ENCODE data around the gene EEA1. TPM values are rescaled to one million over a fixed set of nuclear protein-coding genes. Genes with fewer than 3 reads are reported as not detected.

EEA1 gene
- total and polyA plus RNA-seq, 10 of the 15 experiments (the other 5 are each of a cell fraction or from before 2014, with no cell fraction given), result 5.5 to 40.3 (median 13.5) TPM

- TF ChIP-seq ZBTB33 (IDR thresholded peaks at IDR 0.05), result no peak
- TF ChIP-seq RAD51 (IDR thresholded peaks at IDR 0.05), result no peak
- no peak for TF ChIP-seq RELB (IDR thresholded peaks at IDR 0.05; ENCODE audit: low read depth)
These were observed 62.7 kb downstream of the EEA1 start (continued) for GRCh38 chr12:92866418-92866817.

- WGBS (ENCODE audit: insufficient coverage, insufficient replicate concordance, low lambda C conversion rate, missing lambda C conversion rate), result 50% methylated on average over 1 of the region's 1 CpG
- no peaks in the 10 kb centered on the region for H3K4me1 ChIP-seq (ENCODE audit: control insufficient read depth, insufficient read depth, low read length)
- no peaks in the 10 kb centered on the region for H3K79me2 ChIP-seq (ENCODE audit: control insufficient read depth, insufficient read depth, low read length)
- no peak overlapping the region for H3K9ac ChIP-seq (ENCODE audit: control insufficient read depth, insufficient read depth, low read length)
- H4K20me1 ChIP-seq (ENCODE audit: control insufficient read depth, insufficient read depth), result no peaks in the 10 kb centered on the region
- no peak for FAIRE-seq
- H3K36me3 ChIP-seq (ENCODE audit: control insufficient read depth in 2 of 2, insufficient read depth in 2 of 2, low read length in 1 of 2), result peaks cover 1 to 5% of the 10 kb centered on the region in 2 experiments
- POLR2A ChIA-PET, result no interaction called here
- no peak overlapping the region for H3K4me2 ChIP-seq (ENCODE audit: control insufficient read depth, insufficient read depth)
- no TSS peak for BruUV-seq (replicated peaks)
- no peak for ATAC-seq
- no peaks in the 10 kb centered on the region; the same call in 2 of the 3 replicates for H3K9me3 ChIP-seq (replicated peaks; ENCODE audit: control insufficient read depth, insufficient read depth, low read length)
- H3K27me3 ChIP-seq (replicated peaks in 1 of 2; ENCODE audit: control insufficient read depth in 2 of 2, insufficient read depth in 2 of 2, low read length in 1 of 2), result no peaks in the 10 kb centered on the region
- intact Hi-C loops (cut with micrococcal nuclease; ENCODE audit: unreplicated experiment), result no loop called here
- SMC1A ChIA-PET (ENCODE audit: uncharacterized antibody, unreplicated experiment), result no interaction called here
- CTCF ChIA-PET, result no interaction called here
- H3K4me3 ChIP-seq, result no peak overlapping the region
- no peak overlapping the region for H2AFZ ChIP-seq (ENCODE audit: control insufficient read depth, low read depth, low read length)
- no peak overlapping the region for H3K27ac ChIP-seq (ENCODE audit: control insufficient read depth, insufficient read depth)
- in situ Hi-C loops (cut with MboI), result no loop called here
- RAD21 ChIA-PET (ENCODE audit: unreplicated experiment), result no interaction called here
- DNase-seq (ENCODE audit: low read depth, low spot score), result no peak
- TF ChIP-seq KAT2A (conservative IDR thresholded peaks at IDR 0.05; ENCODE audit: control insufficient read depth, low read depth, low read length), result no peak
- no peak for TF ChIP-seq TAF1 (IDR thresholded peaks at IDR 0.05; ENCODE audit: borderline replicate concordance, low read depth, low read length)
- TF ChIP-seq ZBTB11 (CRISPR knock-in tag; IDR thresholded peaks at IDR 0.05), result no peak
- no peak for TF ChIP-seq ZNF274 (IDR thresholded peaks at IDR 0.05; ENCODE audit: insufficient read depth, insufficient read length)
- TF ChIP-seq IKZF1 (conservative IDR thresholded peaks at IDR 0.05), result no peak
- TF ChIP-seq RBBP5 (conservative IDR thresholded peaks at IDR 0.05), result no peak
- TF ChIP-seq REST (IDR thresholded peaks at IDR 0.05; ENCODE audit: low read depth, low read length), result no peak
- TF ChIP-seq IRF4 (IDR thresholded peaks at IDR 0.05; ENCODE audit: low read depth, low read length), result no peak
- no peak for TF ChIP-seq ATF7 (IDR thresholded peaks at IDR 0.05; ENCODE audit: low read depth)
- TF ChIP-seq TARDBP (IDR thresholded peaks at IDR 0.05; ENCODE audit: borderline replicate concordance), result no peak
- TF ChIP-seq WRNIP1 (IDR thresholded peaks at IDR 0.05; ENCODE audit: borderline replicate concordance, low read depth, low read length), result no peak
These were observed 65.8 kb downstream of the EEA1 start for GRCh38 chr12:92863251-92863650.
